GM13976 (cell line): Measurements from ENCODE around the gene MTUS2.
"Not testable (repeated sequence)": the region's sequence is repeated elsewhere in the genome, so short reads cannot be mapped to it uniquely, and the experiment has no call there.

Experiments used
- DNase-seq: peaks from one replicate; pipeline ENCODE4 v3.0.0; 2012; ENCODE audit warnings: low spot score
- CTCF ChIP-seq: IDR thresholded peaks from 2 replicates; pipeline ENCODE4 v1.5.1; 2012; ENCODE audit warnings: borderline replicate concordance, mild to moderate bottlenecking; ENCODE audit not compliant: insufficient read depth; ENCODE audit errors: extremely low read depth, missing control alignments, control extremely low read depth
- in situ Hi-C: fragments of 300-500 bp; cut with MboI; formaldehyde crosslinking; loops from one replicate; pipeline ENCODE4 v1.12.0; 2022; ENCODE audit warnings: low sequenced_read_pairs, mixed read lengths, inconsistent platforms; ENCODE audit not compliant: unreplicated experiment

The MTUS2 gene

GRCh38 chr13:28978574-28978973 is 158.4 kb downstream of the MTUS2 start:
- DNase-seq = no peak
- in situ Hi-C loops = no loop called here
- TF ChIP-seq CTCF = no peak

- in situ Hi-C loops = no loop called here
- TF ChIP-seq CTCF = no peak
- DNase-seq = no peak
Observed at GRCh38 chr13:28981530-28981929, 161.4 kb downstream of the MTUS2 start.

GRCh38 chr13:28983641-28984040 is 163.5 kb downstream of the MTUS2 start:
- in situ Hi-C loops = no loop called here
- no peak for TF ChIP-seq CTCF
- no peak for DNase-seq

- in situ Hi-C loops = no loop called here
- DNase-seq = no peak
- no peak for TF ChIP-seq CTCF
Observed at GRCh38 chr13:28984326-28984725, 164.2 kb downstream of the MTUS2 start.

- no peak for TF ChIP-seq CTCF
- no peak for DNase-seq
- in situ Hi-C loops = no loop called here
Observed at GRCh38 chr13:28984825-28985224, 164.7 kb downstream of the MTUS2 start.

GRCh38 chr13:28990378-28990777 is 170.2 kb downstream of the MTUS2 start:
- DNase-seq, in situ Hi-C loops: not testable (repeated sequence)

- DNase-seq = no peak
- in situ Hi-C loops = no loop called here
- TF ChIP-seq CTCF = no peak
Observed at GRCh38 chr13:28991764-28992163, 171.6 kb downstream of the MTUS2 start.
